ENCODE measurements around the gene APOL5. TPM values are rescaled to one million over a fixed set of nuclear protein-coding genes. Genes with fewer than 3 reads are reported as not detected.
"Not testable (repeated sequence)": the region's sequence is repeated elsewhere in the genome, so short reads cannot be mapped to it uniquely, and the experiment has no call there.

Gene APOL5
- total RNA-seq, 1 experiment from 2014 or later = not detected

DNA sequence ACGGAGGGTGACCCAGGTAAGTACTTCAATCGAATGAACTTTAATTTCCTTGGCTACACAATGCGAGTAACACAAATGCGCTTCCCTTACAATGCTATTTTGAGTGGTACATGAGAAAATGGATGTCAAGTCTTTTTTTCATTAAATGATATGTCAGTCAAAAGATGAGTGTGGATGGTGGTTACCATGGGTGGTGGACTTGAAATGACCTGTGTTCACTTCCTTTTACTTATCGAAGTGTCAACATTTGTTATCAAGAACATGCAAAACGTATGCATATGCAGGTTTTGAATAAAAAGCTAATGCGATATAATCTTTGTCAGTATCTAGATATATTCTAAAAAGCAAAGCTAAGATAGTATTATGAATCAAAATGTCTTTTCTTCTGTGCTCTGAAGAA, 8.8 kb upstream of the APOL5 start:
- no peak for DNase-seq (ENCODE audit: low read depth)

GRCh38 chr22:35711336-35711735, 6.3 kb upstream of the APOL5 start:
- no peak for DNase-seq (ENCODE audit: low read depth)

DNA sequence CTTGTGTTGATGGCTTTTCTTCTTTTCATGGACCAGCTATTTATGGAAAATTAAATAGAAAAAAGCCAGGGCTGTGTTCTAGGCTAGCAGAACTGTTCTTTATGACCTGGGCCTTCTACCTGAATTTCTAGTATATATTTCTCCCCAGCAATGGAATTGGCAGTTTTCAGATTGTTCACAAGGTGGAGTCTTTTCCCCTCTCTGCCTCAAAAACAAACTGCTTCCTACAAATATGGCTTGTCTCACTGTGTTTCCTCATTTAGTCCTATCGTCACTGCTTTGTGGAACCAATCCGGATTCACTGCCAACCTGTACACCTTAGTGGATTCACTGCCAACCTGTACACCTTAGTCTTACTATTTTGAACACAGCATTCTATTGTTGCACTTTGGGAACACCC, 5.0 kb upstream of the APOL5 start:
- DNase-seq (ENCODE audit: low read depth) = no peak

- no peak for DNase-seq (ENCODE audit: low read depth)
These were observed 1.7 kb downstream of the APOL5 start for GRCh38 chr22:35719212-35719875.

DNA sequence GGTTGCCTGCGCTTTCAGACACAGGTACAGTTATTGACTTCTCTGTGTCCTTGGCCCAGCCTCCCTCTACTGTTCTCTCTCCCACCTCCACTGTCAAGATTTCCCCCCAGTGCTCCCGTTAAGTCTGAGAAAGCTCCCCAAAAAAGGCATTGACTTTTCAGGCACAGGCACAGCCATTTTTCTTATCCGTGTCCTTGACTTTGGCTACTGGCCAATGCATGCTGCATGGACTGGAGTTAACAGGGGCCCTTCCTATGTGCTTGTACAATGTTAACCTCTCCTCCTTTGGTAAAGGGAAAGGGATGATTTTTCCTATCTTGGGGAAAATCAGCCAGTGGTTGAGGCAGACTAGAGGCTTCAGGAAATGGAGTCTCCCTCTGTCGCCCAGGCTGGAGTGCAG, 4.3 kb downstream of the APOL5 start:
- no peak for DNase-seq (ENCODE audit: low read depth)

DNA sequence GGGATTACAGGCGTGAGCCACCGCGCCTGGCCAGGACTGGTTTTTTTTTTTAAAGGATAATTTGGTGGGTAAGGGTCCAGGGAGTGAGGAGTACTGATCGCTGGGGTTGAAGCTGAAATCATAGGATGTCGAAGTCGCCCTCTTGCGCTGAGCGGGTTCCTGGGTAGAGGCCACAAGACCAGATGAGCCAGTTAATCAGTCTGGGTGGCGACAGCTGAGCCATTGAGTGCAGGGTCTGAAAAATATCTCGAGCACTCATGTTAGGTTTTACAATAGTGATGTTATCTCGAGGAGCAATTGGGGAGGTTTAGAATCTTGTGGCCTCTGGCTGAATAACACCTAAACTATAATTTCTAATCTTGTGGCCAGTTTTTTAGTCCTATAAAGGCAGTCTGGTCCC, 7.8 kb downstream of the APOL5 start:
- no peak for DNase-seq (ENCODE audit: low read depth)

DNA sequence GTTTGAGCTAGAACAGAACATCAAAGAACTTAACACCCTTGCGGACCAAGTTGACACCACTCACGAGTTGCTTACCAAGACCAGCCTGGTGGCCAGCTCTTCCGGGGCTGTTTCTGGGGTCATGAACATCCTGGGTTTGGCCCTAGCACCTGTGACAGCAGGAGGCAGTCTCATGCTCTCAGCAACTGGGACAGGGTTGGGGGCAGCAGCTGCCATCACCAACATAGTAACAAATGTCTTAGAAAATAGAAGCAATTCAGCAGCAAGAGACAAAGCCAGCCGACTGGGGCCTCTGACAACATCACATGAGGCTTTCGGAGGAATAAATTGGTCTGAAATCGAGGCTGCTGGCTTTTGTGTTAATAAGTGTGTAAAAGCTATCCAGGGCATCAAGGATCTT, 8.7 kb downstream of the APOL5 start:
- no peak for DNase-seq (ENCODE audit: low read depth)

DNA sequence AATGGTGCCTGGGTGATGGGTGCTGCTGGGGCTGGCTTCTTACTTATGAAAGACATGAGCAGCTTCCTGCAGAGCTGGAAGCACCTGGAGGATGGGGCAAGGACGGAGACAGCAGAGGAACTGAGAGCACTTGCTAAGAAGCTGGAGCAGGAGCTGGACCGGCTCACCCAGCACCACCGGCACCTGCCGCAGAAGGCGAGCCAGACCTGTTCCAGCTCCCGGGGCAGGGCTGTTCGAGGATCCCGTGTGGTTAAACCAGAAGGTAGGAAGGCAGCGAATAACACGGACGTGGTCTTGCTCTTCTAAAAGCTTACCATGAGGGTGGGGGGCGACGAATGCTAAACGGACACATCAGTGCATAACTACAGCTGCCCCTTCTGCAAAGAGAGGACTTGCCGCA, 9.3 kb downstream of the APOL5 start:
- no peak for DNase-seq (ENCODE audit: low read depth)

DNA sequence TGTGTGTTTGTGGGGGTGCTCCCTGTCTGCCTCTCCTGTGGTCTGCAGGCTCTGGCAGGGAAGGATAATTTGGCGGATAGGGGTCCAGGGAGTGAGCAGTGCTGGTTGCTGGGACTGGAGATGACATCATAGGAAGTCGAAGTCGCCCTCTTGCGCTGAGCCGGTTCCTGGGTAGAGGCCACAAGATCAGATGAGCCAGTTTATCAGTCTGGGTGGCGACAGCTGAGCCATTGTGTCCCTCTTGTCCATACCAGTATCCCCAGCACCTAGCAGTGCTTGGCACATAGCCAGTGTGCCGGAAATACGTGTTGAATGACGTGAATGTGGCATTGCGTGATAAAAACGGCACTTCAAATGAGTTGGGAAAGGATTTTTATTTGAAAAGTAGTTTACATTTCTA, 9.8 kb downstream of the APOL5 start:
- DNase-seq (ENCODE audit: low read depth) = no peak

- no peak for DNase-seq (ENCODE audit: low read depth)
These were observed 11.1 kb downstream of the APOL5 start for GRCh38 chr22:35728639-35729308.

DNA sequence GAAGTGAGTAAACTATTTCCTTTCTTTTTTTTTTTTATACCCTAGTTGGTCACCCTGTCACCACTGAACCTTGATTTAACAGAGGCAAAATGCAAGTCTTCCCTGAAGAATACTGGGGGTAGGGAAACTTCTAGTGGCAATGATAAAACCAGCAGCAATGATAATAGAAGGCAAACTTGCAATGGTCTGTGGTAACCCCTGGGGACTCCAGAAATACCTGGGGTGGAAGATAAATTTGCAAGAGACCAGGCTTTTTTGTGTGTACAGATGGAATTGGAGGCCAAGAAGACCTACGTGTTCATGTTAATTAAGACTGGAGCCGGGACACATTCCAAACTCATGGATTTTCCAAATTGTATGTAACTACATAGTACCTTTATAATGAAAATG, 11.6 kb downstream of the APOL5 start:
- no peak for DNase-seq (ENCODE audit: low read depth)

GRCh38 chr22:35731321-35731720, 13.6 kb downstream of the APOL5 start:
- DNase-seq (ENCODE audit: low read depth) = no peak

DNA sequence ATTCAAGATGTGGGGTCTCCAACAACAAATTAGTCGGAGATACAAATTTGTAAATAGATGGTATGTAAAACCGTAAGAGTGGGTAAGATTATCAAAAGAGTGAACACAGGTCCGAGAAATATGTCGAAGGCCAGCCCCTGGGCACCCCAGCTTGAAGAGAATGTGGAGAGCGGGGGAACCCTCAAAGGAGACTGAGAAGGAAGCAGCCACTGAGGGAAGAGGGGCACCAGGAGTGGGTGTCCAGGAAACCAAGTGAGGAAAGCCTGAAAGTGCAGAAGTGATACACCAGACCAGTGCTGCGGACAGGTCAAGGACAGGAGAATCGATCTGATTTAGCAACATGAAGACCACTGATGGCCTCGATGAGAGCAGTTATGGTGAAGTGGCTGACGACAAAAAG, 14.4 kb downstream of the APOL5 start:
- DNase-seq (ENCODE audit: low read depth) = no peak

- no peak for DNase-seq (ENCODE audit: low read depth)
These were observed 15.4 kb downstream of the APOL5 start for GRCh38 chr22:35733036-35733435.

DNA sequence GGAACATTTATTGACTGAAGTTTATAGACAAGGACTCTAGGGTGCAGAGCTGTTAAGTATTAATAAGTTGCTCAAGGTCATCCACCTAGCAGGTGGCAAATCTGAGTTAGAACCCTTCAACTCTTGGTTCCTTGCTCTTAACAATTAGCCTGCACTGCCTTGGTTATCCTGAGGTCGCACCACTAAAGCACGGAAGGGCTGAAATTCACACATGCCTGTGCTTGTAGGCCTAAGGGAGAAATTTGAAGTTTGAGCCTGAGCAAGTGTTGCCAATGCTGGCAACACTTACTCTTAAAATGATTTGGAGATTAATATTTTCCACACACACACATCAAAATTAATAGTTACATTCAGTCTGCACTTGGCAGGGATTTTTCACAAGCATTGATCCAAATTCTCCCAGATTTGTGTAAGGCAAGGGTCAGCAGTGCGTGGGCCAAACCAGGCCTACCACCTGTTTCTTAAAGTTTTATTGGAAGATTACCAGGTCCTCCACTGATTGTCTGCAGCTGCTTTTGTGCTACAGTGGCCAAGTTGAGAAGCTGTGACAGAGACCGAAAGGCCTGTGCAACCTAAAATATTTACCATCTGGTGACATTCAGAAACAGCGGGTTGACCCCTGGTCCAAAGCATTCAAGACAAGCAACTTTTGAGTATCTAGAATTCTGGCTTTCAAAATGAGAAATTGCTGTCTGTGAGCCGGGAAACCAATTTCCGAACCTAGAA, 16.3 kb downstream of the APOL5 start:
- no peak for DNase-seq (ENCODE audit: low read depth)

DNA sequence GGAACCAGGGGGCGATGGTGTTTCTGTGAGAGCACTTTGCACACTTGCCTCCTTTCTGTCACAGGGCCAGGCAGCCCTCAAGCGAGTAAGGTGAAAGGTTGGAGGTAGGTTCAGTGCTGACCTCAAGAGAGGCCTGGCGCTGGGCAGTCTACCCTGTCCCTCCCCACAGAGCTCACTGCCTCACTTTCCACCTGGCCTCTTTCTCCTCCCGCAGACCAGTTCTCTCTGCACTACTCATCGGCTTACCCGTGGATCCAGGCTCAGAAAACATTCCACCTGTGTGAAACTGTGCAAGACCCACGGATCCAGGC, 16.8 kb downstream of the APOL5 start:
- DNase-seq (ENCODE audit: low read depth) = no peak

DNA sequence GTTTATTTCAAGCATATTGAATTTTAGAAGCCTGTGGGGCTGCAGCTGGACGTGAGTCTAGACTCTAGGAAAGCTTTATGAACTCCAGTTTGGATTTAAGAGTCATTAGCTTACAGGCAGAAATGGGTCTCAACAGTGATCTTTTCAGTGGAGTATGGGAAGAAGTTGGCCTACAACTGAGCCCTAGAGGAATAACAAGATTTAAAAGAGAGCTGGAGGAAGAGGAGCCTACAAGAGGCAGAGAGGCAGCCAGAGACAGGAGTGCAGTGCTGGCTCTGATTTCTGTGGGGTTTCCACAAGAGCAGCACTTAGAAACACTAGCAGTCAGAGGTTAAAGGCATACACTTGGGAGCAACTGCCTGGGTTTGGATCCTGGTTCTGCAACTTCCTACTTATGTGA, 17.9 kb downstream of the APOL5 start:
- no peak for DNase-seq (ENCODE audit: low read depth)

DNA sequence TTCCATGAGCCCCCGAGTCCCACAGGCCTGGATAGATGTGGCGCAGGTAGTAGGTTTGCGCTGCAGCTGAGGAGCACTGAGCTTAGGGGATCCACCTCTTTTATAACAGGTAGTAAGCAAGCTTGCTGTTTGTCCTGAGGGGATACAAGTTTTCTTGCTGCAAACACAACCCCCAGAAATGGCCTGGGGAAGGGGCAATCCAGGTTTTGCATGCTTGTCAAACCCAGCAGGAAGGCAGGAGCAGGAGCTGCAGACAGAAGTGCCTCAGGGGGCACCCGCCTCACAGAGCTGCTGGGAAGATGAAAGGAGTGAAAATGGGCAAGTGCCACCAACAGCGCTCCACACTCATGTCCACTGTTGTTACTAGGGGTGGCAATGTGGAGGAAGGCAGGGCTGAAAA, 18.5 kb downstream of the APOL5 start:
- DNase-seq (ENCODE audit: low read depth) = no peak

GRCh38 chr22:35736701-35737100, 19.0 kb downstream of the APOL5 start:
- no peak for DNase-seq (ENCODE audit: low read depth)

DNA sequence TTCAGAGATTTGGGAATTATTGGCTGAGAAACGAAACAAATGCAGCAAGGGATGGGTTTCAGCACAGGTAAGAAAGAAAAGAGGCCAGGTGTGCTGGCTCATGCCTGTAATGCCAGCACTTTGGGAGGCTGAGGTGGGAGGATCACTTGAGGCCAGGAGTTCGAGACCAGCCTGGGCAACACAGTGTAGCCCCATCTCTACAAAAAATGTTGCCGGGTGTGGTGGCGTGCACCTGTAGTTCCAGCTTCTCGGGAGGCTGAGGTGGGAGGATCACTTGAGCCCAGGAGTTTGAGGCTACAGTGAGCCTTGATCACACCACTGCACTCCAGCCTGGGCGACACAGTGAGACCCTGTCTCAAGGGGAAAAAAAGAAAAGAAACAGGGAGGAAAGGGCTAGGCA, 20.2 kb downstream of the APOL5 start:
- DNase-seq (ENCODE audit: low read depth) = not testable (repeated sequence)

- DNase-seq (ENCODE audit: low read depth) = peak; percentile 10
These were observed 21.6 kb downstream of the APOL5 start for GRCh38 chr22:35739076-35739930.

- no peak for DNase-seq (ENCODE audit: low read depth)
These were observed 22.3 kb downstream of the APOL5 start for GRCh38 chr22:35739931-35740380.
